Neural cell (in vitro differentiated cells): ENCODE data around the gene PPP1R15B.

Source experiments
- EZH2 ChIP-seq: fragments of 200-600, 300-800 bp; shearing (Covaris generic), sonication (generic); IDR thresholded peaks from 2 replicates; pipeline ENCODE4 v1.6.1; 2014; ENCODE audit warnings: antibody characterized with exemption, low read length, borderline replicate concordance, mild to moderate bottlenecking; ENCODE audit not compliant: insufficient read depth, poor library complexity, severe bottlenecking
- POLR2AphosphoS5 ChIP-seq: IDR thresholded peaks from 2 replicates; pipeline ENCODE4 v1.6.1; 2012
- REST ChIP-seq: IDR thresholded peaks from 2 replicates; pipeline ENCODE4 v1.6.1; 2012; ENCODE audit warnings: borderline replicate concordance
- TAF1 ChIP-seq: IDR thresholded peaks from 2 replicates; pipeline ENCODE4 v1.6.1; 2012; ENCODE audit warnings: low read depth
- TF ChIP-seq, protein P1 (sequence below): fragments of 450-650 bp; IDR thresholded peaks from 2 replicates; pipeline ENCODE4 v1.5.1; 2014; ENCODE audit warnings: antibody characterized with exemption, mild to moderate bottlenecking, moderate library complexity; ENCODE audit not compliant: poor library complexity, severe bottlenecking

- TF ChIP-seq, protein P1, sequence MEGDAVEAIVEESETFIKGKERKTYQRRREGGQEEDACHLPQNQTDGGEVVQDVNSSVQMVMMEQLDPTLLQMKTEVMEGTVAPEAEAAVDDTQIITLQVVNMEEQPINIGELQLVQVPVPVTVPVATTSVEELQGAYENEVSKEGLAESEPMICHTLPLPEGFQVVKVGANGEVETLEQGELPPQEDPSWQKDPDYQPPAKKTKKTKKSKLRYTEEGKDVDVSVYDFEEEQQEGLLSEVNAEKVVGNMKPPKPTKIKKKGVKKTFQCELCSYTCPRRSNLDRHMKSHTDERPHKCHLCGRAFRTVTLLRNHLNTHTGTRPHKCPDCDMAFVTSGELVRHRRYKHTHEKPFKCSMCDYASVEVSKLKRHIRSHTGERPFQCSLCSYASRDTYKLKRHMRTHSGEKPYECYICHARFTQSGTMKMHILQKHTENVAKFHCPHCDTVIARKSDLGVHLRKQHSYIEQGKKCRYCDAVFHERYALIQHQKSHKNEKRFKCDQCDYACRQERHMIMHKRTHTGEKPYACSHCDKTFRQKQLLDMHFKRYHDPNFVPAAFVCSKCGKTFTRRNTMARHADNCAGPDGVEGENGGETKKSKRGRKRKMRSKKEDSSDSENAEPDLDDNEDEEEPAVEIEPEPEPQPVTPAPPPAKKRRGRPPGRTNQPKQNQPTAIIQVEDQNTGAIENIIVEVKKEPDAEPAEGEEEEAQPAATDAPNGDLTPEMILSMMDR: no peak
- TF ChIP-seq TAF1: no peak
- TF ChIP-seq POLR2AphosphoS5: no peak
- TF ChIP-seq EZH2: no peak
- TF ChIP-seq REST: no peak
These were observed 42.5 kb downstream of the PPP1R15B start for GRCh38 chr1:204368996-204369726.
